HG03460 (cell line): Measurements from ENCODE around the gene IL12RB1.
"Not testable (repeated sequence)": the region's sequence is repeated elsewhere in the genome, so short reads cannot be mapped to it uniquely, and the experiment has no call there.

Experiments used
- ATAC-seq: cut with Tn5 transposase; IDR thresholded peaks from one replicate; pipeline ENCODE4 v1.9.1; 2021; ENCODE audit not compliant: unreplicated experiment

Gene IL12RB1

DNA sequence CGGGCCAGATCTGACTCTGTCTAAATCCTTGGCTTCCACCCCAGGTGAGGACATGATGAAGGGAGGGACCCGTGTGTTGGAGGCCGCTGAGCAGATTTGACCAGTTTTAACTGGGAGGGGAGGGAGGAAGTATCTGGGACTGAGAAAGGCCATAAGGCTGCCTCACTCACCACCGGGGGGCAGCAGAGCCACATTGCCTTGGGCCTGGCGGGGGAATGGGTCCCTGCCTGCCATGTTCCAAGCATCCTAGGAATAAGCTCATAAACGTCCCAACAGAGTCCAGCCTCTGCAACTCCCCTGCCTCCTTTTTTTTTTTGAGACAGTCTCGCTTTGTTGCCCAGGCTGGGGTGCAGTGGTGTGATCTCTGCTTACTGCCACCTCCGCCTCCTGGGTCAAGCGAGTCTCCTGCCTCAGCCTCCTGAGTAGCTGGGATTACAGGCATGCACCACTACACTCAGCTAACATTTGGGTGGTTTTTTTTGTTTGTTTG lies 26.3 kb upstream of the IL12RB1 start:
- ATAC-seq, result no peak

DNA sequence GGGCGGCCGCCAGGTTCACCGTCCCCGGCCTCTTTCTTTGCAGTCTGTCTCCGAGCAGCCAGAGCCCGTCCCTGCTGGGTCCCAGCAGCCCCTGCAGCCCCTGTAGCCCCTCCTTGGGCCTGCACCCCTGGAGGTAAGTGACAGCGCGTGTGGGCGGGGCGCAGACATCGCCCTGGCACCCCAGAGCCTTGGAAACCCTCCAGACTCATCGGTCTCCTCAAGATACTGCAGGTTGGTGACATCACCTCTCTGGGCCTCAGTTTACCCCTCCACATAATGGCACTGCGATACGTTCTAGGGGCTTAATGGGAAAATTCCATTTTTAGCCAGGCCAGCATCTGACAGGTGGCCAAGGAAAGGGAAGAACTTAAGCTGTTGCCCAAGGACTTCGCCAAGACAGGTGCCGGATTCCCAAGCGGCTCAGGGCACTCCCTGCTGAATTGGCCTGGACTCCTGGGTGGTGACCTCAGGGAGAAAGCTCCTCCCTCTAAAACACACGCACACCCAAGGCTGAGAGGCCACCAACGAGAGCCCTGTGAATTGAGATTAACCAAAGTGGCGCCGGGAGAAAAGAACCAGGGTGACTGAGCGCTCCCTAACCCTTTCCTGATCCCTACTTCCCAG lies 24.0 kb upstream of the IL12RB1 start:
- ATAC-seq, result no peak

DNA sequence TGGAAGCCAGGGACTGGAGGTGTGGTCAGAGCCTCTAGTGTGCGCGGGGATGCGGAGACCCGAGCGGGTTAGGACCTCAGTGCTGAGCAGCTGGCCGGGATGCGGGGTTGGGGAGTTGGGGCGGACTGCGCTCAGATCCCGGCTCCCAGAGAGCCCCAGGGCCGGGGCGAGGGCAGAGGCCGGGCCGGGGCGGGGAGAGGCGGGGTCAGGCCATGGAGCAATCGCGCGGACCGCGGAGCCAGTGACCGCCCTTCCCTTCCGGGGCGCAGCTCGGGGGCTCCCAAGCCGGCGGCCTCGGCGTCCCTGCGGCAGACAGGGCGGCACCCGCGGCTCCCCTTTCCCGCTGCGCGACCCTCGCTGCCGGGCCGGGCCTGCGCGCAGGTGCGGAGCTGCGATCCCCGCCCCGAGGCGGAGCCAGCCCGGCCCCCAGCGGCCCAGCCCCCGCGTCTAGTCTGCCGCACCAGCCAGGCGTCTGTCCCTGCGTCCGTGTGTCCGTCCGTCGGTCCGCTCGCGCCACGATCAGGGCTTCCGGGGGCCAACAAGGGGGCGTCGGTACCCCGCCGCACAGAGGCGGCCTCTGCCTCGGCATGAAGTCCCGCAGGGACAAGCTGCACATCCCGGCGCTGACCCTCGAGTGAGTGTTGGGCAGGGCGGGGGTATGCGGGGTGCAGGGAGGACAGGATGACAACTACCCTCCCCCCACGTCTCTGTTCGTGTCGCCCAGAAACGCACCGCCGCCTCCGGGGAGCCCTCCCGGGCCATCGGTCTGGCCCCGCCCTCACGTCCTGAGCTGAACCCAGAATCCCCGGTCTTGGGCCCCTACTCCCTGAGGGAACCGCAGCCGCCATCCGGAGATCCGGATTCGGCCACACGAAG lies 23.2 kb upstream of the IL12RB1 start:
- no peak for ATAC-seq

DNA sequence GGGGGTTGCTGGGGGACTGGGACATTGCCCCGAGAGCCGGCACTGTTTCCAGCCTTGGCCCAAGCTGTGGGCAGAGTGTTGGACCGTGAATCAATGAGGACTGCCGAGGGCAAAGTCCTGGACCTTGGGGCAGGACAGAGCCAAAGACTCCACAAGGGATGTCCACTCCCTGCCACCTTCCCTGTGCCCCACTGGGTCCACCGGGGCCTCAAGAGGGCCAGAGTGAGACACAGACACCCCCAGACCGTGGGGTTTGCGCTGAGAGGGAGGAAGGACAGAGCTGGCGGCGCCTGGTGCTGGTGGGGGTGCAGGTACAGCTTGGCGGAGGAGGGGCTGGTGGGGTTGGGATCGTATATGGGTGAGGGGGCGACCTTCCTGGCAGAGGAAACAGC lies 22.6 kb upstream of the IL12RB1 start:
- ATAC-seq, result no peak

DNA sequence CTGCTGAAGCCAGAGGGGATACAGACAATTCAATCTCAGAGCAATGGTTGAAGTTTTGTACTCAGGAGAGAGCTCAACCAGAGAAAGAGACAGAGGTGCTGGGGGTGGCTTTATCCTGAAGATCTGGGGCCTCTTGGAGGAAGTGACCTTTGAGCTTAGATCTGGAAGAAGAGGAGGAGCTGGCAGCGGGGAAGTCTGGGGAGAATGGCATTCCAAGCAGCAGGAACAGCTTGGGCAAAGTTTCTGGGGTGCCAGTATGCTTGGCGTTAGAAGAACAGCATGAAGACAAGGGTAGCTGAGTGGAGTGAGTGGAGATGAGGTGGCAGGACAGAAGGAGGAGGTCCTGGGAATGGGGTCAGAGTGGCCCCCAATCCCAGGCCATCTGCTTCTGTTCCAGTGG lies 22.2 kb upstream of the IL12RB1 start:
- ATAC-seq, result no peak

DNA sequence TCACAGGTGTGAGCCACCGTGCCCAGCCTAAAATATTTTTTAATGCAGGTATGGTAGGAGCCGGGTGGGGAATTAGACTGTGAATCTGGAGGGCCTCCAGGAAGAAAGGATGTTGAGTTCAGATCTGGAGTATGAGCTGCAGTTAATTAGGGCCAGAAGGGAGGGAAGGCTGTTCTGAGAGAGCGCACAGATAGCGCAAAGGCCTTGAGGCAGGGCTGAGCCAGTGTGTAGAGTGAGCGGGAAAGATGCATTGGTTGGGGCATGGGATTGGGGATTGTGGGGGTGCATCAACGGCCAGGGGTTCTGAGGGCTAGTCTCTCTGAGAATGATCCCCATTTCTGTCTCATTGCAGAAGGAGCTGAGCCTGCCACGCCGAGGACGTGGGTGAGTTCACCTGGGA lies 20.5 kb upstream of the IL12RB1 start:
- no peak for ATAC-seq

DNA sequence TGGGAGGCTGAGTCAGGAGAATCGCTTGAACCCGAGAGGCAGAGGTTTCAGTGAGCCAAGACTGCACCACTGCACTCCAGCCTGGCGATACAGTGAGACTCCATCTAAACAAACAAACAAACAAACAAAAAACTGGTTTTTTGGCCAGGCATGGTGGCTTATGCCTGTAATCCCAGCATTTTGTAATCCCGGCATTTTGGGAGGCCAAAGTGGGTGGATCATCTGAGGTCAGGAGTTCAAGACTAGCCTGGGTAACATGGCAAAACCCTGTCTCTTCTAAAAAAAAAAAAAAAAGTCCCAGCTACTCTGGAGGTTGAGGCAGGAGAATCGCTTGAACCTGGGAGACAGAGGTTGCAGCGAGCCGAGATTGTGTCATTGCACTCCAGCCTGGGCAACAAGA lies 18.5 kb upstream of the IL12RB1 start:
- not testable (repeated sequence) for ATAC-seq

DNA sequence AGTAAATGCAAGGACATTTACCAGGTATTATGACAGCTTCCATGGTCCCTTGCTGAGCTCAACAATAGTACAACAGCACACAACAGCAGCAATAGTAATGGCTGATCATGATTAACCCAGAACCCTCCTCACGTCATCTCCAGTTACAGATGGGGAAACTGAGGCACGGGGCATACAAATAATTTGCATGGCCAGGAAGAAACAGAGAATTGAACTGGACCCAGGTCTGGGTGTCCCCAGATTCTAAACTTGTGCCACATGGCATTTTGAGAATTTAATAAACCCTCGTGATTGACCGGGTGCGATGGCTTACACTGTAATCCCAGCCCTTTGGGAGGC lies 18.0 kb upstream of the IL12RB1 start:
- no peak for ATAC-seq

DNA sequence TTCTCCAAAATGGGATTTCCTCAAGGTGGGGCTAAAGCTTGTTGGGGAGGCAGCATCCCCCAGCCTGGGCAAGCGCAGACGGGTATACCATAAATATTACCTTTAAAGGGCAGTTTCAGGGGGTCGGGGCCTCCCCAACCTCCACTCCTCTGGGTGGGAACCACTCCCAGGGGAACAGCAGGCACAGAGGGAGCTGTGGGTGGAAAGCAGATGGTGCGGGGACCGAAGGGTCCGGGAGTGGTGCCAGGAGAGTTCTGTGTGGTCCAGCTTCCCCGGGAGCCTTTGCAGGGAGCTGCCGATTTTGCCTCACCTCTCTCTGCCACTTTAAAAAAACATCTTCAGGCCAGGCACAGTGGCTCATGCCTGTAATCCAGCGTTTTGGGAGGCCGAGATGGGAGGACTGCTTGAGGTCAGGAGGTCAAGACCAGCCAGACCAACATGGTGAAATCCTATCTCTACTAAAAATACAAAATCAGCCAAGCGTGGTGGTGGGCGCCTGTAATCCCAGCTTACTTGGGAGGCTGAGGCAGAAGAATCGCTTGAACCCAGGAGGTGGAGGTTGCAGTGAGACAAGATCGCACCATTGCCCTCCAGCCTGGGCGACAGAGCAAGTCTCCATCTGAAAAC lies 16.3 kb upstream of the IL12RB1 start:
- no peak for ATAC-seq

DNA sequence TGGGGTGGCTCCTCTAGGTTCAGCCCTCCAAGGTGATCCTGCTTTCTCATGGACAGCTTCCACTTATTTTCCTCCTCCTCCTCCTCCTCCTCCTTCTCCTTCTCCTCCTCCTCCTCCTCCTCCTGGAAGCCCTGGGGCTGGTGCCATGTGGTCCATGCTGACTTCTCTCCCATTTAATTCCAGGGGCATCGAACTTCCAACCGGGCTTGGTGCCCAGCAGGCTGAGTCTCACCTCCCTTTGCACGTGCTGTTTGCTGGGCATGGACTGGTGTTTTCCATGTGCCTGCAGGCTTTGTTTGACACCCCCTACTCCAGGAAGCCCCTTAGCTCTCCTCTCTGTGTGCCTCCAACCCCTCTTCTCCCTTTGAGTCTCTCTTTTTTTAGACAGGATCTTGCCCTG lies 14.5 kb upstream of the IL12RB1 start:
- ATAC-seq, result no peak

DNA sequence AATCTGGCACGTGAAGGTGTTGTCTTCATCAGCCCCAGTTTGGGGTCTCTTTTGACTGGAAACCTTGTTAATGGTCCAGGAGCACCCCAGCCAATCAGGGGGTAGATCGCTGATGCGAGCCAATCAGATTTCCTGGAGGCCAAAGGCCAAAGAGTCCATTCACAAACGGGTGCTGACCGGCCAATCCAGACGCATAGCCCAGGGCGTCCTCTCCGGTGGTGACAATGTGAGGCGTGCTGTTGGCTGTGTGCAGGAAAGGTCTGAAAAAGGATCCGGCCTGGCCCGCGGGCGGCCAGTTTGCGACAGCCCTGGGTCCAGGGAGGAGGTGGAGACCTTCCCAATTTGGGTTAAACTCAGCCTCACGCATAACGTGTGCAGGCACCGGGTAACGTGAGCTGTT lies 14.0 kb upstream of the IL12RB1 start:
- ATAC-seq, result no peak

DNA sequence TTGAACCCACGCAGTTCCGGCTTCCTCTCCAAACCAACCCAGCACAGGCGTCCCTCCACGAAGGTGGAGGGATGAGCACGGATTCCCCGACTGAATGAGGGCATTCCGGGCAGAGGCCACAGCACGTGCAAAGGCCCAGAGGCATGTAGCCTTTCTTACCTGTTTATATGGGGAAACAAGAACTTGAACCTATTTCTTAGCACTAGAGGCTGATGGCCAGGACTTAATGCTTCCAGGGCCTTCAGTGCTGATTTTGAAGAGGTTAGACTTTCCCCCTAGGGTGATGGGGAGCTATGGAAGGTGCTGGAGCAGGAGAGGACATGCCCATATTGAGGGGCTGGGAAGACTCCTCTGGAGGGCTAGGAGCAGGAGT lies 12.9 kb upstream of the IL12RB1 start:
- no peak for ATAC-seq

DNA sequence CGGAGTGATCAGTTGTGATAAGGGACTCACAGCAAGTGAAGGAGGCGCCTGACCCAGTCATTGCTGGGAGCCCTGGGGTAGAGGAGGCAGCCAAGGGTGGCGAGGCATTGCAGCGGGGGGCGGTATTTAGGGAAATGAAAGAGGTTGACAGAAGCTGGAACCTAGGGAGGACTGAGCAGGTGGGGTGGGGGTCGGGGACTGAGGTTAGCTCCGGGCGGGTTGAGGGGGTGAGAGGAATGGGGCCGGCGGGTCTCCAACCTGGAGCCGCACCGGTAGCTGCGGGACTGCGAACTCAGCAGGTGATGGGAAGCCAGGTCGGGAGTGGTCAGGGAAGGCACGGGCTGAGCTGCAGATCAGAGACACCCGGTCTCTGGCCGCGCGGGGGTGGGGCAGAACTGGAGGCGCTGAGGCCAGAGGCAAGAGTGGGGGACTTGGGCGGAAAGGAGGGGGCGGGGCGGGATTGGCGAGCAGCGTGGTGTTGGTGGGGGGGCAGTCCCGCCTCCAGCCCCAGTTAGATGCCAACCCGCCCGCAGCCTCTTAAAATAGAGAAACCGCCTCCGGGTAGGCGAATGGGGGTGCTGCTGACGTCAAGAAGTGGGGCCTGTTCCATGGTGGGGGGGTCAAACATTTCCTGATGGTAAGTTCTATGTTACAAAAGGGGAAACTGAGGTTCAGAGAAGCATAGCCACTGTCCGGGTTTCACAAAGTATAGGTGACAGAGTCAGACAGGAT lies 12.3 kb upstream of the IL12RB1 start:
- peak; percentile 49 for ATAC-seq

DNA sequence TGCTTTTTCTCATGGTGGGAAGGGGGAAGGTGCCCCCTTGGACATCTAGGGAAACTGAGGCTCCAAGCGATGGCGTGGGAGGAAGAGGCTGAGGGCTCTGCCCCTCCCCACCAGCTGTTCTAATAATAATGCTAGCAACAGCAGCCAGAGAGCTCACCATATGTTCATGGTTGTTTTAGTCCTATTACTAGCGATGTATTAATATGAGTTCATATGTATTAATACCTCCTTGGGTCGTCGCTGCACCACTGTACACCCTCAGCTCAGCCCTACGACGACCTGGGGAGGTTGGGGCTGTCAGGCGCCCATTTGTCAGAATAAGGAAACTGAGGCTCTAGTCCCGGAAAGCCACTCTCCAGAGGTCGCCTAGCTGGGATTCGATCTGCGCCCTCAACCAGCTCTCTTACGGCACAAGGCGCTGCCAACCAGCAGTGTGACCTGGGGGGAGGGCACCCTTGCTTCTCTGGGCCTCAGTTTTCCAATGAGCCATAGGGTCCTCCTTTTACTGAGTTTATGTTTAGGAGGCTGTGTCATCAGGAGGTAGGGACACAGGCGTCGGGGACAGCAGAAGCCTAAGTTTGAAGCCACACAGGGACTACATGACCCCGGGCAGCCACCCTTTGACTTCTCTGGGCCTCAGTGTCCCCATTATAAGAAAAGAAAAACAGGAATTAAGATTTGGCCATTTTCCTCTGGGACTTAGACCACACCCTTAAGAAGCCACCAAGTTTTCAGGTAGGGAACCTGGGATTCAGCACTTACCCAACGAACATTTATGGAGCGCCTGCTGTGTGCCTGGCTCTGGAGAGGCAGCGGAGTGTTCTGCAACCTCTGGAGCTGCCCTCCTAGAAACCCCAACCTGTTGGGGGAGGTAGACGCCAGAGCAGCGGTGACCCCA lies 11.5 kb upstream of the IL12RB1 start:
- no peak for ATAC-seq

DNA sequence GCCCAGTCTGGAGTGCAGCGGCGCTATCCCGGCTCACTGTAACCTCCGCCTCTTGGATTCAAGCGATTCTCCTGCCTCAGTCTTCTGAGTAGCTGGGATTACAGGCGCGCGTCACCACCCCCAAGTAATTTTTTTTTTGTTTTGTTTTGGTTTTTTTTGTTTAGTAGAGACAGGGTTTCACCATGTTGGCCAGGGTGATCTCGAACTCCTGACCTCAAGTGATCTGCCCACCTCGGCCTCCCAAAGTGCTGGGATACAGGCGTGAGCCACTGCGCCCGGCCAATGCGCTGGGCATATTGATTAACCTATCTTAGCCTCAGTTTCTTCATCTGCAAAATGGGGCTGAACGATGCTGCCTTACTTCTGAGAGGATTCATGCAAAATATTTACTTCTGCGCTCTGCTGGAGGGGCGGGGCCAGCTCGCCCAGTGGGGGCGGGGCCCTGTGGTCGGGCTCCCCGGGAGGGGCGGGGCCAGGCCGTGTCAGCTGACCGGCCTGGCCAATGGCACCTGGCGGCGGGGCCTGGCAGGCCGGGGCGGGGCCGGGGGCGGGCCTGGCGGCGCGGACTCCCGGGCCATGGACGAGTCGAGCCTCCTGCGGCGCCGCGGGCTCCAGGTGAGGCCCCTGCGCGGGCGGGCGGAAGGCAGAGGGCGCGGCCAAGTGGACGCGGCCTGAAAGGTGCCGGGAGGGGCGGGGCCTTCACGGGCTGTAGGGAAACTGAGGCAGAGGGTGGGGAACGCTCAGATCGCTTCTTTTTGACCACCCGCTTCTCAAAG lies 10.7 kb upstream of the IL12RB1 start, which contains the start of gene MAST3:
Gene MAST3 (plus strand): TSS at position 562 of the 776 bp plus-strand sequence. CDS start 15 bp downstream, at position 577.
- ATAC-seq, result peak; percentile 51

DNA sequence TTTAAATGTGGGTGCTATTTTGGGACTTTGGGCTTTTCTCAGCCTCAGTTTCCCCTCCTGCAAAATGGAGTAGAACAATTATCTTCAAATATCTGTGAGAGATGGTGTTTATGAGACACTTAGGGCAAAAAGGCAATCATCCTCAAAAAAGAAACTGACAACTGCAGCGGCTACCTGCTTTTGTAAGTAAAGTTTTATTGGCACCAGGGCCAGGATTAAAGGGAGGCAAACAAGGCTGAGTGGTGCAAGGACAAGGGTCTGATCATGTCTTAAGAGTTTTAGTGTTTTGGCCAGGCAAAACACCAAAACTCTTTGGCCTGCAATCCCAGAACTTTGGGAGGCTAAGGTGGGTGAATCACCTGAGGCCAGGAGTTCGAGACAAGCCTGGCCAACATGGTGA lies 9.5 kb upstream of the IL12RB1 start:
- ATAC-seq, result no peak

DNA sequence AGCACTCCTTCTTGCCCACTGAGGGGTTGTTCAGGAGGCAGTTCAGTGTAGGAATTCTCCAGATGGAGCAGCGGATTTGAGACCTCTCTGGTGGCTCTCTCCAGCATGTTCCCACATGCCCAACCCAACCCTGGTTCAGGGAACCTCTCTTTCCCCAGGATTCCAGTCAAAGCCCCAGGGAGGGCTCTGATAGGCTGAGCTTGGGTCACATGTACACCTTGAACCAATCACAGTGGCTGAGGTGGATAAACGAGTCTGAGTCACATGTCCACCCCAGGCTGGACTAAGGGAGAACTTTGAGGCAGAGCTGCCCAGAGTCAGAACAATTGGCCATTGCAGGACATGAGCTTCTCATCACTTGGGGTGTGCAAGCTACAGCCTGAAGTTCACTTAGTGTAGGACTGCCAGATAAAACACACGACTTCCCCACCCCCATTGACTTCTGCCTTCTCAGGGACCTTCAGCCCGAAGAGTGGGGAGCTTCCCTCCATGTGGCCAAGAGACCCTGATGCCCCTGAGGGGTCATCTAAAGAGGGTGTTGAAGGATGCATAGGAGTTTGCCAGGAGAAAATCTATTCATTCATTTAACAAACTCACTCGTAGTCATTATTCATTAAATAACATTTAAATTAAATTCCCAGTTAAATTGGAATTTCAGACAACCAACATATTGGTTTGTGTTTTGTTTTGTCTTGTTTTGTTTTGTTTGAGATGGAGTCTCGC lies 6.9 kb upstream of the IL12RB1 start:
- no peak for ATAC-seq

DNA sequence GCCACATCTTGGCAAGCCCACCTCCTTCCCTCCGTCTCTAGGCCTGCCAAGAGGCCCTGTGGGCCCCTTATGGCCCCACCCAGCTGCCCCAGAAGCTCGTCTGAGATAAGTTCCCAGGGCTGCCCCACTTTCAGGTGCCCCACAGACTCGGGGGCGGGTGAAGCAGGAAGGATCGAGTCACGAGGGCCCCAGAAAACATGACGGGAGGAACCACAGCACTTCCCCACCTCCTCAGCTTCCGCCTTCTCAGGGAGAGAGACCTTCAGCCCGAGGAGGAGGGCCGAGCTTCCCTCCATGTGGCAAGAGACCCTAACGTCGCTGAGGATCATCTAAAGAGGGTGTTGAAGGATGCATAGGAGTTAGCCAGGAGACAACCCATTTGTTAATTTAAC lies 4.5 kb upstream of the IL12RB1 start:
- no peak for ATAC-seq
